Embryonic facial prominence (tissue), 1 donor: ENCODE data around the gene TBC1D5.

Experiments
- DNase-seq: peaks from one replicate; pipeline ENCODE4 v3.0.0-alpha.2; 2016; ENCODE audit errors: extremely low spot score

Gene TBC1D5

GRCh38 chr3:17589888-17590287 lies 152.5 kb downstream of the TBC1D5 start:
- DNase-seq, result no peak

- no peak for DNase-seq
These were observed 154.0 kb downstream of the TBC1D5 start for GRCh38 chr3:17588422-17588821.

GRCh38 chr3:17585394-17586325 lies 156.8 kb downstream of the TBC1D5 start:
- DNase-seq, result no peak

- DNase-seq, result no peak
These were observed 158.4 kb downstream of the TBC1D5 start for GRCh38 chr3:17584066-17584465.

GRCh38 chr3:17583530-17583929 lies 158.9 kb downstream of the TBC1D5 start:
- DNase-seq, result no peak

GRCh38 chr3:17581421-17582080 lies 160.9 kb downstream of the TBC1D5 start:
- no peak for DNase-seq

- DNase-seq, result no peak
These were observed 161.5 kb downstream of the TBC1D5 start for GRCh38 chr3:17580901-17581300.

- DNase-seq, result no peak
These were observed 163.0 kb downstream of the TBC1D5 start for GRCh38 chr3:17579289-17580031.

GRCh38 chr3:17577796-17578520 lies 164.5 kb downstream of the TBC1D5 start:
- no peak for DNase-seq

- no peak for DNase-seq
These were observed 169.0 kb downstream of the TBC1D5 start for GRCh38 chr3:17573396-17573795.

- no peak for DNase-seq
These were observed 170.7 kb downstream of the TBC1D5 start for GRCh38 chr3:17571686-17572085.

- no peak for DNase-seq
These were observed 179.6 kb downstream of the TBC1D5 start for GRCh38 chr3:17562845-17563244.

GRCh38 chr3:17558565-17558964 lies 183.9 kb downstream of the TBC1D5 start:
- no peak for DNase-seq

GRCh38 chr3:17557749-17558463 lies 184.5 kb downstream of the TBC1D5 start:
- no peak for DNase-seq

- no peak for DNase-seq
These were observed 186.9 kb downstream of the TBC1D5 start for GRCh38 chr3:17555525-17555924.

GRCh38 chr3:17554078-17554477 lies 188.4 kb downstream of the TBC1D5 start:
- DNase-seq, result no peak

GRCh38 chr3:17553080-17553479 lies 189.4 kb downstream of the TBC1D5 start:
- no peak for DNase-seq

- no peak for DNase-seq
These were observed 190.1 kb downstream of the TBC1D5 start for GRCh38 chr3:17552351-17552750.

- no peak for DNase-seq
These were observed 190.5 kb downstream of the TBC1D5 start for GRCh38 chr3:17551895-17552294.

- no peak for DNase-seq
These were observed 191.1 kb downstream of the TBC1D5 start for GRCh38 chr3:17551333-17551732.

- no peak for DNase-seq
These were observed 191.8 kb downstream of the TBC1D5 start for GRCh38 chr3:17550624-17551023.
